ENCODE measurements around the gene DCAF7. TPM values are rescaled to one million over a fixed set of nuclear protein-coding genes. Genes with fewer than 3 reads are reported as not detected.

Gene DCAF7
- total RNA-seq, 1 donor from 2014 or later = 60.3 TPM

GRCh38 chr17:63623786-63624530, 73.7 kb downstream of the DCAF7 start:
- DNase-seq (ENCODE audit: extremely low read depth, low read depth, low spot score) = no peak

- no peak for DNase-seq (ENCODE audit: extremely low read depth, low read depth, low spot score)
These were observed 74.2 kb downstream of the DCAF7 start for GRCh38 chr17:63624531-63624880.

GRCh38 chr17:63626551-63627180, 76.4 kb downstream of the DCAF7 start:
- no peak for DNase-seq (ENCODE audit: extremely low read depth, low read depth, low spot score)

- no peak for DNase-seq (ENCODE audit: extremely low read depth, low read depth, low spot score)
These were observed 79.3 kb downstream of the DCAF7 start for GRCh38 chr17:63629627-63630026.

- DNase-seq (ENCODE audit: extremely low read depth, low read depth, low spot score) = no peak
These were observed 80.8 kb downstream of the DCAF7 start for GRCh38 chr17:63631062-63631461.

- no peak for DNase-seq (ENCODE audit: extremely low read depth, low read depth, low spot score)
These were observed 81.3 kb downstream of the DCAF7 start for GRCh38 chr17:63631626-63632025.

GRCh38 chr17:63633742-63634141, 83.5 kb downstream of the DCAF7 start:
- no peak for DNase-seq (ENCODE audit: extremely low read depth, low read depth, low spot score)

- DNase-seq (ENCODE audit: extremely low read depth, low read depth, low spot score) = no peak
These were observed 83.9 kb downstream of the DCAF7 start for GRCh38 chr17:63634163-63634562.

- DNase-seq (ENCODE audit: extremely low read depth, low read depth, low spot score) = no peak
These were observed 84.5 kb downstream of the DCAF7 start for GRCh38 chr17:63634816-63635215.

GRCh38 chr17:63635290-63635689, 85.0 kb downstream of the DCAF7 start:
- no peak for DNase-seq (ENCODE audit: extremely low read depth, low read depth, low spot score)

GRCh38 chr17:63635787-63636186, 85.5 kb downstream of the DCAF7 start:
- DNase-seq (ENCODE audit: extremely low read depth, low read depth, low spot score) = no peak

GRCh38 chr17:63639125-63639524, 88.8 kb downstream of the DCAF7 start:
- DNase-seq (ENCODE audit: extremely low read depth, low read depth, low spot score) = no peak

GRCh38 chr17:63640038-63640437, 89.8 kb downstream of the DCAF7 start:
- DNase-seq (ENCODE audit: extremely low read depth, low read depth, low spot score) = no peak

GRCh38 chr17:63641692-63642448, 91.6 kb downstream of the DCAF7 start:
- no peak for DNase-seq (ENCODE audit: extremely low read depth, low read depth, low spot score)

Other genes starting within 250 kb of the DCAF7 start
- 20.7 and 29.6 TPM in 2 replicates for gene CYB561, start 104.2 kb upstream of the DCAF7 start, total RNA-seq
- gene ACE, start 73.4 kb upstream of the DCAF7 start, total RNA-seq = 22.8 and 117 TPM in 2 replicates
- not detected in 2 replicates for gene KCNH6, start 27.1 kb upstream of the DCAF7 start, total RNA-seq
- 18.9 and 26.3 TPM in 2 replicates for gene TACO1, start 50.4 kb downstream of the DCAF7 start, total RNA-seq
- gene MAP3K3, start 71.9 kb downstream of the DCAF7 start, total RNA-seq = 68.0 and 82.5 TPM in 2 replicates
- 73.9 and 93.6 TPM in 2 replicates for gene LIMD2, start 149.6 kb downstream of the DCAF7 start, total RNA-seq
- 23.3 and 34.2 TPM in 2 replicates for gene STRADA, start 191.3 kb downstream of the DCAF7 start, total RNA-seq
- 31.3 and 70.1 TPM in 2 replicates for gene CCDC47, start 223.1 kb downstream of the DCAF7 start, total RNA-seq
- gene DDX42, start 223.7 kb downstream of the DCAF7 start, total RNA-seq = 53.5 and 83.8 TPM in 2 replicates

Data from glomerular endothelial cell (primary cell).